NCI-H146 treated with DMSO at 0.1 percent for 48 hours (cell line): ENCODE measurements around the gene SOAT2.
"Not testable (repeated sequence)": the region's sequence is repeated elsewhere in the genome, so short reads cannot be mapped to it uniquely, and the experiment has no call there.

ENCODE experiments used
- DNase-seq: peaks from one replicate; lab custom pipeline; 2025; ENCODE audit not compliant: unreplicated experiment; lab: John Stamatoyannopoulos, UW

SOAT2 gene

DNA sequence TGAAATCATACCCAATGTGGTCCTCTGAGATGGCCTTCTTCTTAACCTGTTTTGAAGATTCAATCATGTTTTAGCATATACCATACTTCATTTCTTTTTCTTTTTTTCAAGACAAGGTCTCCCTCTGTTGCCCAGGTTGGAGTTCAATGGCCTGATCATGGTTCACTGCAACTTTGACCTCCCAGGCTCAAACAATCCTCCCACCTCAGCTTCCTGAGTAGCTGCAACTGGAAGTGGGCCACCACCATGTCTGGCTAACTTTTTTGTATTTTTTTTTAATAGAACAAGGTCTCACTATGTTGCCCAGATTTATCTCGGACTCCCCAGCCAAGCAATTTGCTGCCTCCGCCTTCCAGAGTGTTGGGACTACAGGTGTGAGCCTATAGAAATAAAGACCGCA, 30.4 kb downstream of the SOAT2 start:
- DNase-seq, result no peak

DNA sequence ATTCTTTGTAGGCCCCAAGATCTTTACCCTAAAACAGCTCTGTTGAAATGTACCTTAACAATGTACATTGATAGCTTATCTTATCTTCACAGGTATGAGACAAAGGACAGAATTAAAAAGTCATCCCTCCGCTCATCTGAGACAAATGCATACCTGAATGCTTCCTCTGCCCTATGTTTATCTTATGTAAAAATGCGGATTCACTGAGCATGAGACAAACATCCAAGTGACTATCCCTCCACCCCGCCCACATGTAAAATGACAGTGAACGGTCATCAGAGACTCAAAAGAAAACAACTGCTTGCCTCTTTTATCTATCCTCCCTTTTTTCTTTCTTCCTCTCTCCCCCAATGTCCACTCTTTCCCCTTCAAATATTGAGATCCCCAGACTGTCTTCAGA, 40.1 kb downstream of the SOAT2 start:
- no peak for DNase-seq

DNA sequence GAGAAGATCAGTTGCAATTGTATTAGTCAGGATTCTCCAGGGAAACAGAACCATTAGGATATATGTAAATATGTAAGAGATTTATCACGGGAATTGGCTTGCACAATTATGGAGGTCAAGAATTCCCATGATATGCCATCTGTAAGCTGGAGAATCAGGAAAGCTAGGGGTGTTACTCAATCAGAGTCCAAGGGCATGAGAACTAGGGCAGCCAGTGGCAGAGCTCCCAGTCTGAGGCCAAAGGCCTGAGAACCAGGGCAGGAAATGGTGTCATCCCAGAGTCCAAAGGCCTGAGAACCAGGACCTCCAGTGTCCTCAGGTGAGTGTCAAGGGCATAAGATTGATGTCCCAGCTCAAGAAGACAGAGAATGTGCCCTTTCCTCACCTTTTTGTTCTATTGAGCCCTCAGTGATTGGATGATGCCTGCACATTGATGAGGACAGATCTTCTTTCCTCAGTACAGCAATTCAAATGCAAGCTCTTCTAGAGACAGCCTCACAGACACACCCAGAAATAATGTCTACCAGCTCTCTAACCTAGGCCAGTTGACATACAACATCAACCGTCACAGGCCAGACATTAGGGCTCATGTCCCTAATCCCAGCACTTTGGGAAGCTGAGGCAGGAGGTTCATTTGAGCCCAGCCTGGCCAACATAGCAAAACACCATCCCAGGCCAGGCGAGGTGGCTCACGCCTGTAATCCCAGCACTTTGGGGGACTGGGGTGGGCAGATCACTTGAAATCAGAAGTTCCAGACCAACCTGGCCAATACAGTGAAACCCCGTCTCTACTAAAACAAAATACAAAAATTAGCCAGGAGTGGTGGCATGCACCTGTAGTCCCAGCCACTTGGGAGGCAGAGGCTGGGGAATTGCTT, 42.3 kb downstream of the SOAT2 start:
- DNase-seq, result no peak

DNA sequence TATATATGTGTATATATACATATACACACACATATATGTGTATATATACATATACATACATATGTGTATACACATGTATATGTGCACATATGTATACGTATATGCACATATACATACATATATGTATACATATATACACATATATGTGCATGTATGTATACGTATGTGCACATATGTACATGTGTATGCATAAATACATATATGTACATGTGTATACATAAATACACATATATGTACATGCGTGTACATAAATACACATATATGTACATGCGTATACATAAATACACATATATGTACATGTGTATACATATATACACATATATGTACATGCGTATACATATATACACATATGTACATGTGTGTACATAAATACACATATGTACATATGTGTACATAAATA, 43.9 kb downstream of the SOAT2 start:
- no peak for DNase-seq

DNA sequence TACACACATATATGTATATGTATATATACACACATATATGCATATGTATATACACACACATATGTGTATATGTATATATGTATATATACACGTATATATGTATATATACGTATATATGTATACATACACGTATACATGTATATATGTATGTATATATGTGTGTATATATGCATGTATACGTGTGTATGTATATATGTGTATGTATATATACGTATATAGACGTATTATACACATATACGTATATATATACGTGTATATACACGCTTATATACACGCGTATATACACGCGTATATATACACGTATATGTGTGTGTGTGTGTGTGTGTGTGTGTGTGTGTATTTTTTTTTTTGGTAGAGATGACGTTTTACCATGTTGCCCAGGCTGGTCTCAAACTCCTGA, 44.4 kb downstream of the SOAT2 start:
- no peak for DNase-seq

DNA sequence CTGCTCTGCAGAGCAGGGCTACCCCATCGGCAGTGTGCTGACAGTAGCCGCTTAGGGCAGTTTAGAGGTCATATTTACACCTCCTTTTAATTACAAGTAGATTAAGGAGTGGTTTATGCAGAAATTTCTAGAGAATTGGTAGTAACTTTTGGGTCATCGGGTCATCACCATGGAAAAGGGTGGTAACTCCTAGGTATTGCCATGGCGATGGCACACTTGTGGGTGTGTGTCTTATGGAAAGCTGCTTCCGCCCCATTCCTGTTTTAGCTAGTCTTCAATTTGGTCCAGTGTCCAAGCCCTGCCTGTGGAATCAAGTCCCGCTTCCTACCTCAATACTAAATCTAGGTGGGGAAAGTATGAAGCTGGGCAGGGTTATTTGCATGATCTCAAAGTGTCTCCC, 47.8 kb downstream of the SOAT2 start:
- DNase-seq, result no peak

DNA sequence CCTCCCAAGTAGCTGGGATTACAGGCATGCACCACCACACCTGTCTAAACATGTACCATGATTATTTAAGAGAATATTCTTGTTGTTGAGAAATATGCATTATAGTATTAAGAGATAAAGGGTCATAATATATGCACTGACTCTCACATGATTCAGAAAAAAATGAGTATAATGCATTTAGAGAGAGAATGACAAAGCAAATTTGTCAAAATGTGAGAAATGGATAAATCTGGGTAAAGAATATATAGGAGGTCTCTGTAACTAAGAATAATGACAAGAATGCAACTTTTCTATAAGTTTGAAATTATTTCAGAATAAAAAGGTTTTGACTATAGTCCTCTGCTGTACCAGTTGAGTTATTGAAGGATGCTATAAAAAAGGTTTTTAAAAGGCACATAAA, 49.1 kb downstream of the SOAT2 start:
- no peak for DNase-seq

DNA sequence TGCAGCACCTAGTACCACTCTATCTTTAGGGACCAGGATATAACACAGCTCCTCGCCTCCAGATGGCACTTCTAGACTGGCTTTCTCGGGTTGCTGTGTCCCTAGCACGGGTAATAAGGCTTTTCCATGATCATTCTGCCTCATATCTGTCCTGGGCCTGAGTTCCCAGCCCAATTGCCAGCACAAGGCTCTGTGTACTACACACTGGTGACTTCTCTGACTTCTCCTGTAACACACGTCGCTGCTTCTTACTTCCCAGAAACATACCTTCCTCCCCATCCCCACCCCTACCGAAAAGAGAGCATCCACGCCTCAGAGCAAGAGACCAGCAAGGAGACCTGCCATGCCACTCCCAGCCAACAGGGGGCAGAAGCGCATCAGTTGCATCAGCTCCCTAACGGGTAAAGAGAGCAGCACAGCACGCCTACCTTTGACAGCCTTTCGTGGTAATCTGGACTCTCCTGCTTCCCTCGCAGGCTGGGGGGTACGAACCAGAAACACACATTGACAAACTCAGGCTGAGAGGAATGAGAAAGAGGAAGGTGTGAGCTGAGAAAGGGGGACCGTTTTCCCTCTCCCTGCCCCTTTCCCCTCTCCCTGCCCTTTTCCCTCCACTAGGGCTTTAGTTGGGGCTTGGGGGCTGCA, 56.0 kb downstream of the SOAT2 start:
- DNase-seq, result peak; percentile 85

DNA sequence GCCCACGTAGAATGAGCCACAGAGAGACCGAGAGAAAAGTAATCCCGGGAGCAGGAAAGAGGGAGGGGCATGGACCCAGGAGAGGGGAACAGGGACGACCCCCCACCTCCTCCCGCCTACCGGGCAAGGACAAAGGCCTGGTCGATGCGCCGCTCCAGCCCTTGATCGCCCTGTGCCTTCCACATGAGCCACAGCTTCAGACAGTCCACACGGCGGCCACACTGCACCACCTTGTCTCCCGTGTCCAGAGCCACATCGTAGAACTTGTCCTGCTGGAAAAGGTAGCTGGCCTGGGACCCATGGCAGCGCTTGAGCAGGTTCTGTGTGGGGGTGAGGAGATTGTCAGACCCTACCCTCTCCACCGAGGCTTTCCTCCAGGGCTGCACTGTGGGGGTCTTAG, 56.7 kb downstream of the SOAT2 start:
- no peak for DNase-seq

DNA sequence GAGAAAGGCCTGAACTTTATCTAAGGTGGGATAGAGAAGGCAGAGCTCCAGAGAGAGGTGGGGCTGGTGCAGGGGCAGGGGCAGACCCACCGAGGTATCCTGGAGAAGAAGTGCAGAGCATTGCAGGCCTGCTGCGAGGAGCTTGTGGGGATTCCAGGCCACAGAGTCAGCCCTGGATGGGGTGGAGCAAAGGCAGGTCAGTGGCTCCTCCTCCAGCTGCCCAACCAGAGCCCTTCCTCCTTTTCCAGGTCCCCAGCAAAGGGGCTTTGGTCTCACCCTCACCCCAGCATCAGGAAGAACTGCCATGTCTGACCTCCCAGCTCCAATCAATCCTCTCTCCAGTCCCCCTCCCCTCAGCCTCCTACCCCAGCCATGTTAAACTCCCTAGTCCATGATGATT, 57.4 kb downstream of the SOAT2 start:
- DNase-seq, result no peak

DNA sequence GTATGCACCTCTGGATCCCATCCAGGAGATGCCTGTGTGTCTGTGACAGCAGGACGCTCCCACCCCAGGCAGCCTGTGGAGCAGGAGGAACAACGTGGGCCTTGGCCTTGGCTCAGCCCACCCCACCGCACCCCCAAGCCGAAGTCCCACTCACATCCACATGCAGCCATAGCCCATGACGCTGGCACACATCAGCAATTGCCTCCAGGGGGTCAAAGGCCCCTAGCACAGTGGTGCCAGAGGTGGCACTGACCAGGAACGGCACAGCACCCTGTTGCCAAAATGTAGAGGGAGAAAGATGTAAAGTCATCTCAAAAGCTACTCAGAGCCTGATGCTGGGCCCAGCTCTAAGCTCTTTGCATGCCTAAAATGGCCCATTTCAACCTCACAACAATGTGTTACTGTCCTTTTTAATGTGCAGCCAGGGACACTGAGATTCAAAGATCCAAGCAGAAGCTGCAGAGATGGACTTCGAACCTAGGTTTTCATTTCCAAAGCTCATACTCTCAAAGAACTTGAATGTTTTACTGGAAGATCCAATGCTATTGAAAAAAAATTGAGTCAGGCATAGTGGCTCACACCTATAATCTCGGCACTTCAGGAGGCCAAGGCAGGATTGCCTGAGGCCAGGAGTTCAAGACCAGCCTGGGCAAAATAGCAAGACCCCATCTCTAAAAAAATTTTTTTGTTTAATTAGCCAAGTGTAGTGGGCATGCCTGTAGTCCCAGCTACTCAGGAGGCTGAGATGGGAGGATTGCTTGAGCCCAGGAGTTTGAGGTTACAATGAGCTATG, 58.0 kb downstream of the SOAT2 start:
- no peak for DNase-seq

DNA sequence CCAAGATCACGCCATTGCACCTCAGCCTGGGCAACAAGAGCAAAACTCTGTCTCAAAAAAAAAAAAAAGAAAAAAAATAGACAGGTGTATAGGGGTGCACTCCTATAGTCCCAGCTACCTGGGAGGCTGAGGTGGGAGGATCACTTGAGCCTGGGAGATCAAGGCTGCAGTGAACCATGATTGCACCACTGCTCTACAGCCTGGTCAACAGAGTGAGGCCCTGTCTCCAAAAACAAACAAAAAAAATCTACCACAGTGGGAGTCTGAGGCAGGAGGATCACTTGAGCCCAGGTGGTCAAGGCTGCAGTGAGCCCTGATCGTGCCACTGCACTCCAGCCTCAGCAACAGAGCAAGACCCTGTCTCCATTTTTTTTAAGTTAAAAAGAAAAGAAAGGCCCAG, 59.7 kb downstream of the SOAT2 start:
- not testable (repeated sequence) for DNase-seq

DNA sequence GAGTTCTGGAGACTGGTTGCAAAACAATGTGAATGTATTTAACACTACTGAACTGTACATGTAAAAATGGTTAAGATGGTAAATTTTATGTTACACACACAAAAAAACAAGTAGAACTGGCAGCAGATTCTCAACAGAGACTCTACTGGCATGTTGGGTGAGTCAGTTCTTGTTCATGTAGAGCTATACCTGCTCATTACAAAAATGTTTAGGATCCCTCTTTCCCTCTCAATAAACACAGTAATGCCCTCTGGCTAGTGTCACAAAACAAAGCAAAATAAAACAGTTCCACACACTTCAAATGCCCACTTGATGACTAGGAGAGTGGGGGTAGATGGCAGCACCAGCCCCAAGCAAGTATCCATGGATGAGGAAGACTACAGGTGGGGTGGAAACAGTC, 63.6 kb downstream of the SOAT2 start:
- DNase-seq, result no peak

DNA sequence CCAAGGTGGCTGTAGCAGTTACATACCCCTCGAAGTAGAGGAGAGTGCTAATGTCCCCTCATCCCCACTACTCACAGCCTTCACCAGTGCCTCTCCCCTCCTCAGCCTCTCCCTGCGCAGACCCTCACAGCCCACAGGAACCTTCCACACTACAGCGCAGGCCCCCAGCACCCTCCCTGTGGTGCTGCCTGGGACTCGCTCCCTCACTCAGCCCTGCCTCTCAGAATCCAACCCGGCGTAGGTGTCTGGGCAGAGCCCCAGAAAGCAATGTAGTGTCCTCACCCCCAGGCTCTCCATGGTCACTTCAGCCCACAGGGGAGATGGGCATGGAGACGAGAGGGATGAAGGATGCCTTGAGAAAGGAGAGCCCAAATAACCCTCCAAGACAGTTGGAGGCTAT, 66.4 kb downstream of the SOAT2 start:
- no peak for DNase-seq

DNA sequence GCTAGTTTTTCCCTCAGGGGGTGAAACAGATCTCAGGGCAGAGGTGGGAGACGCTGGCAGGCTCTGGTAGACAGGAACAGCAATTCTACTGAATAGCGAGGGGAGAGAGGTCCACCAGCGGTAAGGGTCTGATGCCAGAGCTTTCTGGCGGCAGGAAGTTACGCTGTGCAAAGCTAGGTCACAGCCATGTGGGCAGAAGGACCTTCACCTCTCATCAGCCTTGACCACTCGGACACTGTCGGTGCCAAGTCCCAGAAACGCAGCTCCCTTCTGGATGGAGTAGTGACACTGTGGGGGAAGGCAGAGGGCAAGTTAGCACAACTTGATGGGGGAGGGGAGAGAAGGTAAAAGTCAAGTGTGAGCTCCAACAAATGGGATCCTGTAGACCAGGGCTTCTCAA, 66.9 kb downstream of the SOAT2 start:
- DNase-seq, result no peak

DNA sequence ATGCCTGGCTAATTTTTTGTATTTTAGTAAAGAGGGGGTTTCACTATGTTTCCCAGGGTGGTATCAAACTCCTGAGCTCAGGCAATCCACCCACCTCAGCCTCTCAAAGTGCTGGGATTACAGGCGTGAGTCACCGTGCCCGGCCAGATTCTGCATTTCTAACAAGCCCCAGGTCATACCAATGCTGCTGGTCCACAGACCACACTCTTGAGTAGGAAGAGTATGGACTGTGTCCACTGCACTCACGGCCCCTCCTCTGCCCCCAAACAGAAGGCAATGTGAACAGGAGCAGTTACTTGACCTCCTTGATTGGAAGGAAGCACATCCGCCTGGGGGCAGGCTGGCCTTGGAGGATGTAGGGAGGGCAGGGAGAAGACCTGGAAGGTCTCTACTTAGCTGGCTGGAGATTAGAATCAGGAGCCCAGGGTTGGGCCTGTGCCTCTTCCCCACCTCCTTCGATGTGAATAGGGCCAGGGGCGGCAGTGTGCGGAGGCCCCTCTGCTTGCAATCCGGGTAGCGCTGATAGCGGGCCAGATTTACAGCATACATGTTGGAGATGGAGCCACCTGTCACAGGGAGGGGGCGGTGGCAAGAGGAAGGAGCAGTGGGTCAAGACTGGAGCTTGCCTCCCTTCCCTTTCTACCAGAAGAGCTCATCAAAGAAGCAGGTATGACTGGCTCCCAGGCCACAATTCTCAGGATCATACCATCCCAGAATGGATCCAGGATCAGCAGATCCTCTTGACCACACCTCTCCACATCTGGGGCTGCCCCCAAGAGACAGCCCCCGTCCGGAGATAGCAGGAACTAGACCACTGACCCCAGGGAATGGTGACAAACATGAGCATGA, 67.8 kb downstream of the SOAT2 start:
- no peak for DNase-seq

DNA sequence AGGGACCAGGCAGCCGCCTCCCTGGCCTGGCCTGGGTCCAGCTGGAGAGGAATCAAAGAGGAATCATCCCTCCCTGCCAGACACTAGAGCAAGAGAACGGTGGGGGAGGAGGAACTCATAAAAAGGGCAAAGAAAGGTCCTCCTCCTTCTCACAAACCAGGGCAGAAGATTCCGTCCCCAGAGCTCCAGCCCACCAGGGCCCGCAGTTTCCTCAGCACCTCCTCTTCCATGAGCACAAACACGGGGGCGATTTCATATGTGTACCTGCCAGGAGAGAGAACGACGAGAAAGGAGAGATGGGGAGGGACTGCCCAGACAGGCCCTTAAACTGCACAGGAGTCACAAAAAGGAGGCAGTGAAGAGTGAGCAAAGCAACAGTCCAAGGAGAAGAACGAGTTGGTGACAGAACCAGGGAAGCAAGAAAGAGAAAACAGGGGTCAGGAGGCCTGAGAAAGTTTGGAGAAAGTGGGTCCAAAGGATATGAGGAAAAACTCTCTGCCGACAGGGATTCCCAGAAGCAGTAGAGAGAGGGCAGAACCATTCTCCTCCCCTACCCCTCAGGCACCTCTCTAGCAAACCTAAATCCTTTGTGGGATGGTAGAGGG, 68.5 kb downstream of the SOAT2 start:
- DNase-seq, result no peak

DNA sequence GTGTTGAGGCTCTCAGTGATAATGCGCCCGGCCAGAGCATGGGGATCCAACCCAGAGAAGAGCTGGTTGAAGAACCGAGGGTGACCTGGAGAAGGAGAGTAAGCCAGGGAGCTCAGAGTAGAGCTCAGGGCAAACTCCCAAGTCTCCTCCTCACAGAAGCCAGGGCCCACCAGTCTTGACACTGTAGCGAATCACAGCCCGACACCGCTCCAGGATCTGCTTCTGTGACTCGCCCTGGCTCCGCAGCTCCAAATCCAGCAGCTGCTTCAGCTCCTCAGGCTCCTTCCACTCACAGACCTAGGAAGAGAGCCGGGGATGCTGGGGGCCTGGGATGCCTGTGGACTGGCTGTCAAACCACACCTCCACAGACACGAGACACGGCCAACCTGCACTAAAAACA, 69.1 kb downstream of the SOAT2 start:
- DNase-seq, result no peak

DNA sequence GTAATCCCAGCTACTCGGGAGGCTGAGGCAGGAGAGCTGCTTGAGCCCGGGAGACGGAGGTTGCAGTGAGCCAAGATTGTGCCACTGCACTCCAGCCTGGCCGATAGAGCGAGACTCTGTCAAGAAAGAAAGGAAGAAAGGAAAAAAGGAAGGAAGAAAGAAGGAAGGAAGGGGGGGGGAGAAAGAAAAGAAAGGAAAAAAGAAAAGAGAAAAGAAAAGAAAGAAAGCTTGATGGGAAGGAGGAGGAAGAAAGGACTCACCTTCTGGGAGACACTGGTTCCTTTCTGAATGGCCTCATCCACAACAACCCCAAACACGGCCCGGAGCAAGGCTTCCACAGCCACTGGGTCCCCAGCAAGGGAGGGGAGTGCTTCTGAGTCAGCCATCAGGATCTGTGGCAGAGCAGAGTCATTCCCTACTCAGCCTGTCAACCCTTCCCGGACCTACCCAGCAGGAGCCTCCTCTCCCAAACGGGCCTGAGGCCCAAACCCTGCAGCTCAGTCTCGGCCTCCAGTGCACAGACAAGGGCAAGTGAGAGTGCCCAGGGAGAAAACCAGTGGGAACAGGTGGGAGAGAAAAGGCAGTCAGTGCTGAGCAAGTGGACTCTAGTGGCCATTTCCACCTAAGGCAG, 69.9 kb downstream of the SOAT2 start:
- DNase-seq, result no peak
